Measurements from ENCODE around the gene HACE1.
A peak's percentile ranks its signal among the peaks of the same experiment; 100 is the strongest.
"Not testable (repeated sequence)": the region's sequence is repeated elsewhere in the genome, so short reads cannot be mapped to it uniquely, and the experiment has no call there.

The HACE1 gene

GRCh38 chr6:104737567-104737966 is 122.2 kb downstream of the HACE1 start:
- not testable (repeated sequence) for DNase-seq (ENCODE audit: low read depth in 3 of 3)

- DNase-seq (ENCODE audit: low read depth in 3 of 3) = no peak
Observed at GRCh38 chr6:104736545-104736944, 123.2 kb downstream of the HACE1 start.

GRCh38 chr6:104730450-104730849 is 129.3 kb downstream of the HACE1 start:
- DNase-seq (ENCODE audit: low read depth in 3 of 3) = no peak

GRCh38 chr6:104729433-104729832 is 130.3 kb downstream of the HACE1 start:
- no peak for DNase-seq (ENCODE audit: low read depth in 3 of 3)

- DNase-seq (ENCODE audit: low read depth in 3 of 3) = no peak
Observed at GRCh38 chr6:104728448-104728847, 131.3 kb downstream of the HACE1 start.

GRCh38 chr6:104718672-104719071 is 141.0 kb downstream of the HACE1 start:
- no peak for DNase-seq (ENCODE audit: low read depth in 3 of 3)

- DNase-seq (ENCODE audit: low read depth in 3 of 3) = no peak
Observed at GRCh38 chr6:104716858-104717257, 142.9 kb downstream of the HACE1 start.

- no peak for DNase-seq (ENCODE audit: low read depth in 3 of 3)
Observed at GRCh38 chr6:104714796-104715195, 144.9 kb downstream of the HACE1 start.

- DNase-seq (ENCODE audit: low read depth in 3 of 3) = no peak
Observed at GRCh38 chr6:104713982-104714381, 145.7 kb downstream of the HACE1 start.

GRCh38 chr6:104711371-104711770 is 148.3 kb downstream of the HACE1 start:
- no peak for DNase-seq (ENCODE audit: low read depth in 3 of 3)

GRCh38 chr6:104710543-104711335 is 149.0 kb downstream of the HACE1 start:
- DNase-seq (ENCODE audit: low read depth in 3 of 3) = no peak

- DNase-seq (ENCODE audit: low read depth in 3 of 3) = no peak
Observed at GRCh38 chr6:104705916-104706442, 153.7 kb downstream of the HACE1 start.

GRCh38 chr6:104705095-104705707 is 154.5 kb downstream of the HACE1 start:
- peak in 1 of 3 experiments; percentile 13 for DNase-seq (ENCODE audit: low read depth in 3 of 3)

- no peak for DNase-seq (ENCODE audit: low read depth in 3 of 3)
Observed at GRCh38 chr6:104704191-104704590, 155.5 kb downstream of the HACE1 start.

- DNase-seq (ENCODE audit: low read depth in 3 of 3) = no peak
Observed at GRCh38 chr6:104702126-104702841, 157.4 kb downstream of the HACE1 start.

GRCh38 chr6:104700371-104701185 is 159.1 kb downstream of the HACE1 start:
- DNase-seq (ENCODE audit: low read depth in 3 of 3) = no peak

GRCh38 chr6:104699593-104700329 is 160.0 kb downstream of the HACE1 start:
- no peak for DNase-seq (ENCODE audit: low read depth in 3 of 3)

- no peak for DNase-seq (ENCODE audit: low read depth in 3 of 3)
Observed at GRCh38 chr6:104698979-104699378, 160.7 kb downstream of the HACE1 start.

- no peak for DNase-seq (ENCODE audit: low read depth in 3 of 3)
Observed at GRCh38 chr6:104692008-104692407, 167.7 kb downstream of the HACE1 start.

GRCh38 chr6:104689551-104690205 is 170.0 kb downstream of the HACE1 start:
- no peak for DNase-seq (ENCODE audit: low read depth in 3 of 3)
